A673 (cell line): ENCODE data around the gene SIVA1.

Source experiments
- EZH2 ChIP-seq: fragments of 200-600 bp; sonication (generic); IDR thresholded peaks from 2 replicates; pipeline ENCODE4 v1.6.1; 2017; ENCODE audit warnings: borderline replicate concordance, low read depth, mild to moderate bottlenecking, mixed read lengths, antibody characterized with exemption, low read length; ENCODE audit not compliant: poor library complexity, severe bottlenecking
- TF ChIP-seq, protein P1 (sequence below): fragments of 300-800, 200-600 bp; sonication (generic); conservative IDR thresholded peaks from 2 replicates; pipeline ENCODE4 v1.5.1; 2017; ENCODE audit warnings: low read depth, mild to moderate bottlenecking, antibody characterized with exemption, low read length, moderate library complexity, mixed read lengths

DNA sequence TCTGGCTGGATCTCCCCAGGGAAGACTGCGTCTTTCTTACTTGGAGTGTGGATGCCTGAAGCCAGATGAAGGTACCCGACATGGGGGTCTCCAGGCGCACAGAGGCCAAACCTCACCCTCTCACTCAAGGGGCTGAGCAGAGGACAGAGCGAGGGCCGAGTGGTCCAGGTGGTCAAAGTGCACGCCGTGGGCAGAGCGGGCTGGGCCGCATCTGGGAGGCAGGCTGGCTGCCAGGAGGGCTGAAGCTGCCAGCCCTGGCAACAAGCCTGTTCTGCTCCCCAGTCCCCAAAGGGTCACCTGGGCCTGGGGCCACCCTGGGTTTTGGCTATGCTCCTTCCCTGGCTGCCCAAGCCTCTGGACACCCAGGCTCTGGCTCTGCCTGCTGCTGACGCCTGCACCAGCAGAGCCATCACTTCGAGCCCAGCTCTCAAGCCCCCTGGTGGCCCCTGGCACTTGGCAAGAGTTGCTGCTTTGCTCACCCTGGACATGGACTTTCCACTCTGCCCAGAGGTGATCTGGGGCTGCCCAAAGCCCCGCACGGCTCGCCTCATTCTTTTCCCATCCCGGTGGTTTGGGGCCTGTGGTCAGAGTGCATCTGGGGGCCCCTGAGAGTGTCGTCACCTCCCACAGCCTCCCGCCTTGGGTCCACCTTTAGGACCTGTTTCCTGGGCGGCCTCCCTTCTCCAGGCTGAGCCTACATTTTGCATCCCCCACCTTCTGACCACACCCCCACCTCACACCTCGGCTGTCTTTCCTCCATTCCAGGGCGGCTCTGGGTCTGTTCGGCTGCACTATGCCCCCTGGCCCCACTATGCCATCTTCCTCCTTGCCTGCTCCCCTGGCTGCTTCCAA lies 26.1 kb upstream of the SIVA1 start:
- TF ChIP-seq, protein P1, sequence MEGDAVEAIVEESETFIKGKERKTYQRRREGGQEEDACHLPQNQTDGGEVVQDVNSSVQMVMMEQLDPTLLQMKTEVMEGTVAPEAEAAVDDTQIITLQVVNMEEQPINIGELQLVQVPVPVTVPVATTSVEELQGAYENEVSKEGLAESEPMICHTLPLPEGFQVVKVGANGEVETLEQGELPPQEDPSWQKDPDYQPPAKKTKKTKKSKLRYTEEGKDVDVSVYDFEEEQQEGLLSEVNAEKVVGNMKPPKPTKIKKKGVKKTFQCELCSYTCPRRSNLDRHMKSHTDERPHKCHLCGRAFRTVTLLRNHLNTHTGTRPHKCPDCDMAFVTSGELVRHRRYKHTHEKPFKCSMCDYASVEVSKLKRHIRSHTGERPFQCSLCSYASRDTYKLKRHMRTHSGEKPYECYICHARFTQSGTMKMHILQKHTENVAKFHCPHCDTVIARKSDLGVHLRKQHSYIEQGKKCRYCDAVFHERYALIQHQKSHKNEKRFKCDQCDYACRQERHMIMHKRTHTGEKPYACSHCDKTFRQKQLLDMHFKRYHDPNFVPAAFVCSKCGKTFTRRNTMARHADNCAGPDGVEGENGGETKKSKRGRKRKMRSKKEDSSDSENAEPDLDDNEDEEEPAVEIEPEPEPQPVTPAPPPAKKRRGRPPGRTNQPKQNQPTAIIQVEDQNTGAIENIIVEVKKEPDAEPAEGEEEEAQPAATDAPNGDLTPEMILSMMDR: no peak
- no peak for TF ChIP-seq EZH2
